Activated CD4-positive, alpha-beta memory T cell treated with anti-CD3 and anti-CD28 coated beads, Interleukin-2, amount 10 ng/mL, durations not matched to agents 7 days and 5 days (primary cell): ENCODE measurements around the gene UTP4. TPM values are rescaled to one million over a fixed set of nuclear protein-coding genes. Genes with fewer than 3 reads are reported as not detected.

ENCODE experiments used
- CTCF ChIA-PET: fragments of 350-600 bp; sonication (Branson Sonifier 250); formaldehyde crosslinking; loops from one replicate; lab custom pipeline; 2021; ENCODE audit warnings: antibody characterized with exemption, inconsistent platforms; lab: Charles Lee
- POLR2A ChIA-PET: fragments of 350-600 bp; sonication (Branson Sonifier 250); formaldehyde crosslinking; loops from one replicate; lab custom pipeline; 2021; ENCODE audit warnings: antibody characterized with exemption; lab: Charles Lee
- DNase-seq: peaks from one replicate; pipeline ENCODE4 v3.0.0-alpha.2; 2020
- H3K27ac Mint-ChIP-seq: one replicate; pipeline ENCODE4 v1.8.0; 2021; ENCODE audit warnings: mild to moderate bottlenecking, mixed read lengths
- H3K27me3 Mint-ChIP-seq: one replicate; pipeline ENCODE4 v1.8.0; 2021; ENCODE audit warnings: mixed read lengths
- H3K36me3 Mint-ChIP-seq: one replicate; pipeline ENCODE4 v1.8.0; 2021; ENCODE audit warnings: low read depth, mixed read lengths
- H3K4me1 Mint-ChIP-seq: one replicate; pipeline ENCODE4 v1.8.0; 2021; ENCODE audit warnings: mixed read lengths
- H3K4me3 Mint-ChIP-seq: one replicate; pipeline ENCODE4 v1.8.0; 2021; ENCODE audit warnings: mild to moderate bottlenecking, mixed read lengths
- H3K9me3 Mint-ChIP-seq: one replicate; pipeline ENCODE4 v1.8.0; 2021; ENCODE audit warnings: mixed read lengths
- total RNA-seq, 2 experiments: library from RNA; stranded (reverse); gene quantifications; one replicate each; pipeline ENCODE4 v1.2.3, GENCODE V29; 2021

The UTP4 gene
- total RNA-seq, 2 experiments from 2014 or later: 39.7 to 48.7 TPM

- peaks cover 15% of the 10 kb centered on the region for H3K4me1 Mint-ChIP-seq
- POLR2A ChIA-PET: interaction anchor here (1.0 kb wide), 1 partner anchor 27 kb away, joined by 3 read pairs; no protein-coding TSS in a partner anchor
- peak within 1 kb of the TSS; percentile 69 for H3K4me3 Mint-ChIP-seq
- CTCF ChIA-PET: interaction anchor here (0.8 to 2.3 kb wide), 7 partner anchors 12 to 515 kb away, joined by 3 to 13 read pairs (median 4); no protein-coding TSS in a partner anchor
- no peaks in the 10 kb centered on the region for H3K9me3 Mint-ChIP-seq
- DNase-seq: peak; percentile 36
- peaks cover 43% of the 10 kb centered on the region for H3K27me3 Mint-ChIP-seq
- no peak within 1 kb of the TSS for H3K27ac Mint-ChIP-seq
- H3K36me3 Mint-ChIP-seq: no peaks in the 10 kb centered on the region
Observed at GRCh38 chr16:69105501-69106361, 26.7 kb upstream of the UTP4 start, which contains the start of gene HAS3. Gene HAS3, plus strand, starts transcription at chr16:69105653. Its CDS starts 3,743 bp downstream, at chr16:69109396.

GRCh38 chr16:69106491-69107315 is 25.7 kb upstream of the UTP4 start:
- no peak overlapping the region for H3K27ac Mint-ChIP-seq
- ChIA-PET POLR2A (no interaction called here), CTCF (interaction anchor here (1.4 to 2.3 kb wide), 2 partner anchors 17 to 18 kb away, joined by 4 to 13 read pairs; no protein-coding TSS in a partner anchor)
- peaks cover 15% of the 10 kb centered on the region for H3K4me1 Mint-ChIP-seq
- no peaks in the 10 kb centered on the region for H3K9me3 Mint-ChIP-seq
- peaks cover 39% of the 10 kb centered on the region for H3K27me3 Mint-ChIP-seq
- no peak overlapping the region for H3K4me3 Mint-ChIP-seq
- no peaks in the 10 kb centered on the region for H3K36me3 Mint-ChIP-seq
- DNase-seq: no peak

GRCh38 chr16:69107316-69107962 is 25.0 kb upstream of the UTP4 start:
- CTCF ChIA-PET: interaction anchor here (2.3 kb wide), 1 partner anchor 16 kb away, joined by 15 read pairs; no protein-coding TSS in a partner anchor
- peaks cover 16% of the 10 kb centered on the region for H3K4me1 Mint-ChIP-seq
- no peak overlapping the region for H3K27ac Mint-ChIP-seq
- POLR2A ChIA-PET: interaction anchor here (1.5 to 1.8 kb wide), 2 partner anchors 12 to 25 kb away, joined by 4 to 7 read pairs; partner anchors contain the start of genes CHTF8 and UTP4
- H3K27me3 Mint-ChIP-seq: peaks cover 38% of the 10 kb centered on the region
- no peak for DNase-seq
- no peaks in the 10 kb centered on the region for H3K9me3 Mint-ChIP-seq
- H3K4me3 Mint-ChIP-seq: no peak overlapping the region
- no peaks in the 10 kb centered on the region for H3K36me3 Mint-ChIP-seq

GRCh38 chr16:69108064-69108904 is 24.2 kb upstream of the UTP4 start:
- no peaks in the 10 kb centered on the region for H3K9me3 Mint-ChIP-seq
- CTCF ChIA-PET: interaction anchor here (2.3 kb wide), 1 partner anchor 15 kb away, joined by 15 read pairs; no protein-coding TSS in a partner anchor
- DNase-seq: no peak
- no peak overlapping the region for H3K4me3 Mint-ChIP-seq
- POLR2A ChIA-PET: interaction anchor here (1.5 to 1.8 kb wide), 2 partner anchors 11 to 24 kb away, joined by 4 to 7 read pairs; partner anchors contain the start of genes CHTF8 and UTP4
- H3K36me3 Mint-ChIP-seq: no peaks in the 10 kb centered on the region
- peaks cover 19% of the 10 kb centered on the region for H3K4me1 Mint-ChIP-seq
- peaks cover 31% of the 10 kb centered on the region for H3K27me3 Mint-ChIP-seq
- H3K27ac Mint-ChIP-seq: no peak overlapping the region

- H3K27me3 Mint-ChIP-seq: peaks cover 28% of the 10 kb centered on the region
Observed at GRCh38 chr16:69108905-69109252, 23.6 kb upstream of the UTP4 start.

GRCh38 chr16:69109486-69110270 is 22.8 kb upstream of the UTP4 start:
- CTCF ChIA-PET: interaction anchor here (1.9 to 2.3 kb wide), 2 partner anchors 14 kb away, joined by 13 to 15 read pairs; no protein-coding TSS in a partner anchor
- no peak for DNase-seq
- H3K9me3 Mint-ChIP-seq: no peaks in the 10 kb centered on the region
- H3K27ac Mint-ChIP-seq: no peak overlapping the region
- H3K27me3 Mint-ChIP-seq: peaks cover 25% of the 10 kb centered on the region
- H3K36me3 Mint-ChIP-seq: peaks cover 2% of the 10 kb centered on the region
- POLR2A ChIA-PET: interaction anchor here (1.8 kb wide), 1 partner anchor 10 kb away, joined by 4 read pairs; no protein-coding TSS in a partner anchor
- H3K4me1 Mint-ChIP-seq: peaks cover 17% of the 10 kb centered on the region
- no peak overlapping the region for H3K4me3 Mint-ChIP-seq

More at GRCh38 chr16:69108905-69109252, 23.6 kb upstream of the UTP4 start:
- no peak for DNase-seq
- no peak overlapping the region for H3K4me3 Mint-ChIP-seq
- H3K9me3 Mint-ChIP-seq: no peaks in the 10 kb centered on the region
- no peak overlapping the region for H3K27ac Mint-ChIP-seq
- H3K4me1 Mint-ChIP-seq: peaks cover 19% of the 10 kb centered on the region
- ChIA-PET CTCF (interaction anchor here (2.3 kb wide), 1 partner anchor 15 kb away, joined by 15 read pairs; no protein-coding TSS in a partner anchor), POLR2A (interaction anchor here (1.5 to 1.8 kb wide), 2 partner anchors 10 to 24 kb away, joined by 4 to 7 read pairs; partner anchors contain the start of genes CHTF8 and UTP4)
- no peaks in the 10 kb centered on the region for H3K36me3 Mint-ChIP-seq

- Mint-ChIP-seq H3K4me3 (no peak overlapping the region), H3K27me3 (peaks cover 21% of the 10 kb centered on the region), H3K27ac (no peak overlapping the region), H3K36me3 (peaks cover 3% of the 10 kb centered on the region), H3K4me1 (peaks cover 14% of the 10 kb centered on the region), H3K9me3 (no peaks in the 10 kb centered on the region)
- no peak for DNase-seq
- ChIA-PET POLR2A (no interaction called here), CTCF (interaction anchor here (0.6 to 1.9 kb wide), 3 partner anchors 13 to 163 kb away, joined by 3 to 13 read pairs (median 3); no protein-coding TSS in a partner anchor)
Observed at GRCh38 chr16:69110406-69110805, 22.0 kb upstream of the UTP4 start.

GRCh38 chr16:69111216-69111875 is 21.1 kb upstream of the UTP4 start:
- peaks cover 16% of the 10 kb centered on the region for H3K27me3 Mint-ChIP-seq
- DNase-seq: no peak
- ChIA-PET POLR2A (no interaction called here), CTCF (interaction anchor here (0.6 to 1.9 kb wide), 7 partner anchors 12 to 164 kb away, joined by 3 to 13 read pairs (median 3); no protein-coding TSS in a partner anchor)
- H3K4me3 Mint-ChIP-seq: no peak overlapping the region
- no peaks in the 10 kb centered on the region for H3K9me3 Mint-ChIP-seq
- no peak overlapping the region for H3K27ac Mint-ChIP-seq
- peaks cover 3% of the 10 kb centered on the region for H3K36me3 Mint-ChIP-seq
- peaks cover 10% of the 10 kb centered on the region for H3K4me1 Mint-ChIP-seq

GRCh38 chr16:69111876-69112230 is 20.6 kb upstream of the UTP4 start:
- peaks cover 3% of the 10 kb centered on the region for H3K36me3 Mint-ChIP-seq
- H3K27me3 Mint-ChIP-seq: peaks cover 14% of the 10 kb centered on the region
- ChIA-PET POLR2A (no interaction called here), CTCF (interaction anchor here (0.6 to 1.3 kb wide), 4 partner anchors 16 to 76 kb away, joined by 3 read pairs; no protein-coding TSS in a partner anchor)
- H3K4me3 Mint-ChIP-seq: no peak overlapping the region
- H3K27ac Mint-ChIP-seq: no peak overlapping the region
- H3K9me3 Mint-ChIP-seq: no peaks in the 10 kb centered on the region
- peaks cover 8% of the 10 kb centered on the region for H3K4me1 Mint-ChIP-seq
- DNase-seq: no peak
